ENCODE results near the gene USP46. TPM values are rescaled to one million over a fixed set of nuclear protein-coding genes. Genes with fewer than 3 reads are reported as not detected.

Gene USP46
- total RNA-seq, 2 experiments from 2014 or later: 6.1 TPM

- H3K9me3 Mint-ChIP-seq: no peaks in the 10 kb centered on the region
- no peak overlapping the region for H3K4me3 Mint-ChIP-seq
- no peaks in the 10 kb centered on the region for H3K4me1 Mint-ChIP-seq
- no peaks in the 10 kb centered on the region for H3K36me3 Mint-ChIP-seq
- H3K27ac Mint-ChIP-seq: no peak overlapping the region
- H3K27me3 Mint-ChIP-seq: peaks cover 12% of the 10 kb centered on the region
- DNase-seq: no peak
Observed at GRCh38 chr4:52578951-52579350, 80.2 kb downstream of the USP46 start.

GRCh38 chr4:52577624-52577962 lies 81.5 kb downstream of the USP46 start:
- peaks cover 8% of the 10 kb centered on the region for H3K27me3 Mint-ChIP-seq

DNA sequence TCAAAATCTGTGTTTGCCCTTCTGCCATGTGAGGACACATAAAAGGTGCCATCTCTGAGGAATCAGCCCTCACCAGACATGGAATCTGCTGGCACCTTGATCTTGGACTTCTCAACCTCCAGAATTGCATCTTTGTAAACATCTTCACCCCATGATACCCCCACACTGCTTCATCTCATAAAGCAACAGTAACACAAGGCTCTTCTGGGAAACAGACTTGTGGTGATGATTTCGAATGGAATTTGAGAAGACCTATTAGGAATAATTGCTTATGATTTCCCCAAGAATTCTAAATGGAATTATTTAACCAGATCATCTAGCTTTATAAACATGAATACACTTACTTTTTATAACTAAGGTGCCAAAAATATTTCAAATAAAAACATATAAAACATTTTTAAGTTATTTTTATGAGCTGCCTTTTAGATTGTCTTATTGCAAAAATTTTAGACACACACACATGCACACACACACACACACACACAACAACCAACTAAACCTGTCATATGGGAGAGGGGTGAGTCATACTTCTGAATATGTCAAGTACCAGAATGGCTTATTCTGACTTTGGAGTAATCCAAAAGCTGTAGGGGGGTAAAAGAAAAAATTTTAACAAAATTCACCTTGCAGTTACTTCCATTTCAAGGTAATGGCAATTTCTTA lies 82.0 kb downstream of the USP46 start:
- no peak overlapping the region for H3K4me3 Mint-ChIP-seq
- H3K9me3 Mint-ChIP-seq: no peaks in the 10 kb centered on the region

More at GRCh38 chr4:52577624-52577962, 81.5 kb downstream of the USP46 start:
- DNase-seq: no peak
- H3K4me3 Mint-ChIP-seq: no peak overlapping the region
- H3K36me3 Mint-ChIP-seq: no peaks in the 10 kb centered on the region
- no peaks in the 10 kb centered on the region for H3K9me3 Mint-ChIP-seq
- H3K27ac Mint-ChIP-seq: no peak overlapping the region
- H3K4me1 Mint-ChIP-seq: no peaks in the 10 kb centered on the region

DNA sequence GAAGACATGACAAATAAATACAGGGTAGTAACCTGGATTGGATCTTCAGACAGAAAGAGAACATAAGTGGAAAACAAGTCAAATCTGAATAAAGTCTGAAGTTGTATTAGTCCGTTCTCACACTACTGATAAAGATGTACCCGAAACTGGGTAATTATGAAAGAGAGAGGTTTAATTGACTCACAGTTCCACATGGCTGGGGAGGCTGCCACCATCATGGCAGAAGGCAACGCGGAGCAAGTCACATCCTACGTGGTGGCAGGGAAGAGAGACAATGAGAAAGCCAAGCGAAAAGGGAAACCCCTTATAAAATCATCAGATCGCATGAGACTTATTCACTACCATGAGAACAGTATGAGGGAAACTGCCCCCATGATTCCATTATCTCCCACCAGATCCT lies 82.8 kb downstream of the USP46 start:
- DNase-seq: no peak
- H3K9me3 Mint-ChIP-seq: no peaks in the 10 kb centered on the region
- H3K27me3 Mint-ChIP-seq: peaks cover 7% of the 10 kb centered on the region
- no peak overlapping the region for H3K27ac Mint-ChIP-seq
- no peaks in the 10 kb centered on the region for H3K36me3 Mint-ChIP-seq
- no peaks in the 10 kb centered on the region for H3K4me1 Mint-ChIP-seq
- no peak overlapping the region for H3K4me3 Mint-ChIP-seq

More for the DNA sequence above, 82.0 kb downstream of the USP46 start:
- Mint-ChIP-seq H3K36me3 (no peaks in the 10 kb centered on the region), H3K4me1 (no peaks in the 10 kb centered on the region), H3K27me3 (peaks cover 7% of the 10 kb centered on the region), H3K27ac (no peak overlapping the region)
- DNase-seq: no peak

GRCh38 chr4:52575406-52575805 lies 83.7 kb downstream of the USP46 start:
- Mint-ChIP-seq H3K4me3 (no peak overlapping the region), H3K27ac (no peak overlapping the region), H3K27me3 (peaks cover 7% of the 10 kb centered on the region), H3K9me3 (no peaks in the 10 kb centered on the region), H3K4me1 (no peaks in the 10 kb centered on the region), H3K36me3 (no peaks in the 10 kb centered on the region)
- DNase-seq: no peak

DNA sequence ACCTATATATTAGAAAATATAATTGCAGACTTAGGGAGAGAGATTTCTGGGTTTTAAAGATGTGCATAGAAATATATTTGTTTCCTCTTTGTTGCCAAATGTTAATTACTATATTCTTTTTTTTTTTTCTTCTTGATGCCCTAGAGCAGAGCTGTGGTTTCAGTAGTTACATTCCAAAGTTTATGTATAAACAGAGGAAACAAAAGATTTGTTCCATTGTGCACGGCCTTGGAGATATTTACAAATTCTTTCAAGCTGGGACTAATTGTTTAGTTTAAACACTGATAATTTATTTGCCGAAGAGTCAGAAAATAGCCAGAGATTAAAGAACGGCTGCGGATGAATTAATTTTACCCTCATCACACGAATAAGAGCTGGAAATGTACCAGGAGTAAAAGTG lies 85.1 kb downstream of the USP46 start:
- no peak for DNase-seq
- Mint-ChIP-seq H3K27ac (no peak overlapping the region), H3K36me3 (no peaks in the 10 kb centered on the region), H3K4me1 (no peaks in the 10 kb centered on the region), H3K4me3 (no peak overlapping the region), H3K27me3 (peaks cover 7% of the 10 kb centered on the region), H3K9me3 (no peaks in the 10 kb centered on the region)

- H3K4me1 Mint-ChIP-seq: no peaks in the 10 kb centered on the region
- no peak overlapping the region for H3K4me3 Mint-ChIP-seq
- H3K27me3 Mint-ChIP-seq: peaks cover 7% of the 10 kb centered on the region
- no peak for DNase-seq
- H3K9me3 Mint-ChIP-seq: no peaks in the 10 kb centered on the region
- H3K27ac Mint-ChIP-seq: no peak overlapping the region
- H3K36me3 Mint-ChIP-seq: no peaks in the 10 kb centered on the region
Observed at GRCh38 chr4:52573551-52573950, 85.5 kb downstream of the USP46 start.

DNA sequence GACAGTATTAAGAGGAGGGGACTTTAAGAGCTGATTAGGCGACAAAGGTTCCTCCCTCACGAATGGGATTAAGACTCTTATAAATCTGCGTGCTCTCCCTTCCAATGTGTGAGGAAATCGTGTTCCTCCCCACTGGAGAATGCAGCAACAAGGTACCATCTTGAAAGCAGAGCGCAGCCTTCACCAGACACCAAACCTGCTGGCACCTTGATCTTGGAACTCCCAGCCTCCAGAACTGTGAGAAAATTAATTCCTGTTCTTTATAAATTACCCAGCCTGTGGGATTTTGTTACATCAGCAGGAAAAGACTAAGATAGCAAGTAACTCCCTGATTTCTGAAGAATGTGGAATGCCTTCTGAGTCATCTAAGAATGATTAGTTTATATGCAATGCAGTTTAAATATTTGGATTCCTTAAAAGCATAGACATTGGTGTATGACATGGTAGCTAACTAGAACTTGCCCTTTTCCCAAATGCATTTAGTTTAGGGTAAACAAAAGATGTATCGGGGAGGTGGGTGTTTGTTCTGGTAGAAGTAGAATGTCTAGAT lies 86.1 kb downstream of the USP46 start:
- Mint-ChIP-seq H3K36me3 (no peaks in the 10 kb centered on the region), H3K9me3 (no peaks in the 10 kb centered on the region), H3K27ac (no peak overlapping the region), H3K4me3 (no peak overlapping the region), H3K27me3 (peaks cover 7% of the 10 kb centered on the region), H3K4me1 (no peaks in the 10 kb centered on the region)
- DNase-seq: no peak

- no peaks in the 10 kb centered on the region for H3K36me3 Mint-ChIP-seq
- no peaks in the 10 kb centered on the region for H3K9me3 Mint-ChIP-seq
- no peak for DNase-seq
- peaks cover 10% of the 10 kb centered on the region for H3K27me3 Mint-ChIP-seq
- H3K4me1 Mint-ChIP-seq: no peaks in the 10 kb centered on the region
- no peak overlapping the region for H3K4me3 Mint-ChIP-seq
- no peak overlapping the region for H3K27ac Mint-ChIP-seq
Observed at GRCh38 chr4:52568351-52568750, 90.8 kb downstream of the USP46 start.

- Mint-ChIP-seq H3K4me1 (no peaks in the 10 kb centered on the region), H3K27me3 (peaks cover 18% of the 10 kb centered on the region), H3K9me3 (no peaks in the 10 kb centered on the region), H3K27ac (no peak overlapping the region), H3K36me3 (no peaks in the 10 kb centered on the region), H3K4me3 (no peak overlapping the region)
- no peak for DNase-seq
Observed at GRCh38 chr4:52566136-52567031, 92.7 kb downstream of the USP46 start.

- no peak for DNase-seq
- Mint-ChIP-seq H3K27ac (no peak overlapping the region), H3K4me3 (no peak overlapping the region), H3K27me3 (peaks cover 26% of the 10 kb centered on the region), H3K4me1 (no peaks in the 10 kb centered on the region), H3K36me3 (no peaks in the 10 kb centered on the region), H3K9me3 (no peaks in the 10 kb centered on the region)
Observed at GRCh38 chr4:52560844-52561280, 98.2 kb downstream of the USP46 start.

- DNase-seq: no peak
- Mint-ChIP-seq H3K27me3 (peaks cover 12% of the 10 kb centered on the region), H3K4me3 (no peak overlapping the region)
Observed at GRCh38 chr4:52555356-52555716, 103.8 kb downstream of the USP46 start.

DNA sequence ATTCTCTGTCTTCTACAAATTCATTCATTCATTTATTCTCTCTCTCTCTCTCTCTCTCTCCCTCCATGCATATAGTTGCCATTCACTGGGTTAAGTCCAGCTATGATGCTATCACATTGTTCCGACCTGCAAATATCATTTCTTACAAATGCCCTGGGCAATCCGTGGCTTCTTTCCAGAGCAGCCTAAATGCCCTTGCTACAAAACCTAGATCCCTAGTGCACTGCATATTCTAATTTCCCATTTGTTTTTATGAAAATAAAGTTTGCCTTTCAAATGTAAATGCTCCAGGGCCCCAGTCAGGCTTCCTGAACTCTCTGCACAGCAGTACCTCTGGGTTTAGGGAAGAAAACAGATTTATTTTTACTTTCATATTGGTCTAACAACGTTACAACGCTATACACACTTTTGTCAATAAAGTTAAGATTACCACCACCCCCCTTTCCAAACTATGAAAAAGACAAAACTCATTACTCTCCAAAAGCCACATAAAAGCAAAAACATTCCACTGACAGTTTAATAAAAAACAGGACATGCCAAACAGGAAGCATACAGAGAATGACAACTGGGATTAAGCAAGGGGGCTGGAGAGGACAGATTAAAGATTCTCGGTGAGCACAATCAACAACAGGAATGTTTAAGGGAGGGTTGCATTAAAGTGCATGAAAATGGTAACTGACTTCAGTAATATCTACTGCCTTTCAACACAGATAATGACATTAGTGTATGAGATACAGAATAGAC lies 104.3 kb downstream of the USP46 start:
- H3K27ac Mint-ChIP-seq: no peak overlapping the region
- no peak for DNase-seq
- no peak overlapping the region for H3K4me3 Mint-ChIP-seq
- no peaks in the 10 kb centered on the region for H3K4me1 Mint-ChIP-seq
- H3K36me3 Mint-ChIP-seq: no peaks in the 10 kb centered on the region
- no peaks in the 10 kb centered on the region for H3K9me3 Mint-ChIP-seq
- H3K27me3 Mint-ChIP-seq: peaks cover 12% of the 10 kb centered on the region

More at GRCh38 chr4:52555356-52555716, 103.8 kb downstream of the USP46 start:
- Mint-ChIP-seq H3K4me1 (no peaks in the 10 kb centered on the region), H3K36me3 (no peaks in the 10 kb centered on the region), H3K9me3 (no peaks in the 10 kb centered on the region), H3K27ac (no peak overlapping the region)

DNA sequence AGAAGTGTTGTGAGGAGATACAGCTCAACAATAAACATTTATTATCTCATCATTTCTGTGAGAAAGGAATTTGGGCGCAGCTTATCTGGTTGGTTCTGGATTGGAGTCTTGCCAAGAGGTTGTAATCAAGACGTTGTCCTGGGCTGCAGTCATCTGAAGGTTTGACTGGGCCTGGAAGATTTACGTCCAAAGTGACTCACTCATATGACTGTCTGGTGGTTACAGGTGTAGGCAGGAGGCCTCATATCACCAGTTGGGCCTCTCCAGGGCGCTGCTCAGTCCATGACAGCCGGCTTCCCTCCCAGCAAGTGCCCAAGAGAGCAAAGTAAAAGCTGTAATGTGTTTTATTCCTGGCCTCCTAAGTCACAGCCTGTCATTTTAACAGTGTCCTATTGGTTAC lies 106.3 kb downstream of the USP46 start:
- Mint-ChIP-seq H3K4me1 (no peaks in the 10 kb centered on the region), H3K36me3 (no peaks in the 10 kb centered on the region), H3K27me3 (peaks cover 20% of the 10 kb centered on the region), H3K27ac (no peak overlapping the region), H3K9me3 (no peaks in the 10 kb centered on the region), H3K4me3 (no peak overlapping the region)
- DNase-seq: no peak

GRCh38 chr4:52551487-52551886 lies 107.6 kb downstream of the USP46 start:
- Mint-ChIP-seq H3K27ac (no peak overlapping the region), H3K27me3 (peaks cover 16% of the 10 kb centered on the region), H3K4me3 (no peak overlapping the region), H3K36me3 (no peaks in the 10 kb centered on the region), H3K9me3 (no peaks in the 10 kb centered on the region), H3K4me1 (no peaks in the 10 kb centered on the region)
- no peak for DNase-seq

Data from activated naive CD8-positive, alpha-beta T cell treated with anti-CD3 and anti-CD28 coated beads for 36 hours (primary cell).